IMR-90 (cell line): ENCODE measurements around the gene POU3F2. TPM values are rescaled to one million over a fixed set of nuclear protein-coding genes. Genes with fewer than 3 reads are reported as not detected.

Experiments used
- ATAC-seq: fragments of 200-7000 bp; cut with Tn5 transposase; 2 replicates; pipeline ENCODE4 v1.9.1; 2020; ENCODE audit warnings: low read depth, mild to moderate bottlenecking, moderate library complexity
- BruUV-seq: library from RNA; stranded (reverse); fragments of 400-500 nt; replicated peaks from 2 replicates; lab custom pipeline; 2021; lab: Mats Ljungman, UMichigan
- CTCF ChIA-PET: fragments of 300-600 bp; formaldehyde crosslinking; extraction: SDS; loops from one replicate; lab custom pipeline; 2021; ENCODE audit warnings: antibody characterized with exemption; lab: Yijun Ruan, JAX
- POLR2A ChIA-PET: fragments of 300-600 bp; sonication (Branson Sonifier 250); formaldehyde crosslinking; loops from one replicate; lab custom pipeline; 2022; ENCODE audit warnings: antibody characterized with exemption; ENCODE audit not compliant: unreplicated experiment; lab: Charles Lee
- DNase-seq: peaks from one replicate; pipeline ENCODE4 v3.0.0; 2013
- H2AFZ ChIP-seq: replicated peaks from 2 replicates; pipeline ENCODE3; 2013; ENCODE audit warnings: low read length, mild to moderate bottlenecking; ENCODE audit not compliant: poor library complexity
- H2AK5ac ChIP-seq: 2 replicates; pipeline ENCODE4 v1.6.1; 2013; ENCODE audit warnings: low read depth, low read length, inconsistent platforms
- H2AK9ac ChIP-seq: replicated peaks from 2 replicates; pipeline ENCODE3; 2013; ENCODE audit warnings: mild to moderate bottlenecking, low read depth, low read length, moderate library complexity; ENCODE audit not compliant: poor library complexity
- H2BK120ac ChIP-seq: 2 replicates; pipeline ENCODE4 v1.6.1; 2013; ENCODE audit warnings: low read depth, low read length, inconsistent platforms
- H2BK15ac ChIP-seq: 3 replicates; pipeline ENCODE4 v1.6.1; 2013; ENCODE audit warnings: low read depth, low read length, inconsistent platforms
- H2BK20ac ChIP-seq: 2 replicates; pipeline ENCODE4 v1.6.1; 2013; ENCODE audit warnings: low read depth, mild to moderate bottlenecking, inconsistent platforms, low read length, moderate library complexity
- H2BK5ac ChIP-seq: 2 replicates; pipeline ENCODE4 v1.6.1; 2013; ENCODE audit warnings: mild to moderate bottlenecking, low read depth, low read length, inconsistent platforms; ENCODE audit not compliant: poor library complexity, severe bottlenecking
- H3K14ac ChIP-seq: replicated peaks from 2 replicates; pipeline ENCODE4 v1.6.1; 2013; ENCODE audit warnings: low read depth, low read length, inconsistent platforms
- H3K18ac ChIP-seq: 2 replicates; pipeline ENCODE4 v1.6.1; 2013; ENCODE audit warnings: low read depth, low read length, control low read depth
- H3K23ac ChIP-seq: 2 replicates; pipeline ENCODE4 v1.6.1; 2013; ENCODE audit warnings: low read depth, low read length, inconsistent platforms
- H3K27ac ChIP-seq: 2 replicates; pipeline ENCODE4 v1.5.1; 2013; ENCODE audit warnings: mild to moderate bottlenecking, control low read depth, low read length; ENCODE audit not compliant: insufficient read depth
- H3K27me3 ChIP-seq: 2 replicates; pipeline ENCODE4 v1.6.1; 2013; ENCODE audit warnings: low read length; ENCODE audit not compliant: control insufficient read depth, insufficient read depth
- H3K36me3 ChIP-seq: 2 replicates; pipeline ENCODE4 v1.6.1; 2013; ENCODE audit warnings: low read length, mixed read lengths; ENCODE audit not compliant: control insufficient read depth, insufficient read depth
- H3K4ac ChIP-seq: 2 replicates; pipeline ENCODE4 v1.6.1; 2013; ENCODE audit warnings: low read depth, low read length, inconsistent platforms
- H3K4me1 ChIP-seq: 2 replicates; pipeline ENCODE4 v1.6.1; 2013; ENCODE audit warnings: low read length, mixed read lengths; ENCODE audit not compliant: control insufficient read depth, insufficient read depth
- H3K4me2 ChIP-seq: 2 replicates; pipeline ENCODE4 v1.6.1; 2013; ENCODE audit warnings: low read depth, mild to moderate bottlenecking, control low read depth, low read length, moderate library complexity
- H3K4me3 ChIP-seq: 2 replicates; pipeline ENCODE4 v1.5.1; 2013; ENCODE audit warnings: low read depth, mild to moderate bottlenecking, control low read depth, low read length, moderate library complexity; ENCODE audit not compliant: insufficient read depth
- H3K56ac ChIP-seq: 2 replicates; pipeline ENCODE4 v1.6.1; 2013; ENCODE audit warnings: low read length, inconsistent platforms; ENCODE audit not compliant: insufficient read depth; ENCODE audit errors: extremely low read depth
- H3K79me1 ChIP-seq, 2 experiments: 2 replicates each; pipeline ENCODE4 v1.6.1; 2013; ENCODE audit warnings: low read length in 2 of 2, inconsistent platforms in 1 of 2, low read depth in 1 of 2
- H3K9ac ChIP-seq: 2 replicates; pipeline ENCODE4 v1.6.1; 2013; ENCODE audit warnings: low read depth, low read length, control low read depth
- H3K9me1 ChIP-seq: 2 replicates; pipeline ENCODE4 v1.6.1; 2013; ENCODE audit warnings: low read length, inconsistent platforms; ENCODE audit not compliant: insufficient read depth
- H3K9me3 ChIP-seq: 2 replicates; pipeline ENCODE4 v1.6.1; 2013; ENCODE audit warnings: low read length; ENCODE audit not compliant: control insufficient read depth, insufficient read depth
- H4K20me1 ChIP-seq: 2 replicates; pipeline ENCODE4 v1.6.1; 2013; ENCODE audit warnings: low read length, inconsistent platforms; ENCODE audit not compliant: insufficient read depth
- H4K5ac ChIP-seq: 2 replicates; pipeline ENCODE4 v1.6.1; 2013; ENCODE audit warnings: mild to moderate bottlenecking, low read depth, low read length, control low read depth
- H4K8ac ChIP-seq, 2 experiments: 2 replicates each; pipeline ENCODE4 v1.6.1; 2013; ENCODE audit warnings: low read depth in 2 of 2, low read length in 2 of 2, control low read depth in 1 of 2, inconsistent platforms in 1 of 2
- H4K91ac ChIP-seq: 2 replicates; pipeline ENCODE4 v1.6.1; 2013; ENCODE audit warnings: low read depth, low read length, inconsistent platforms; ENCODE audit not compliant: insufficient read depth
- BHLHE40 ChIP-seq: fragments of 150-350 bp; IDR thresholded peaks from 2 replicates; pipeline ENCODE4 v1.6.1; 2016; ENCODE audit warnings: mild to moderate bottlenecking, low read depth, low read length
- CEBPB ChIP-seq: IDR thresholded peaks from 2 replicates; pipeline ENCODE4 v1.6.1; 2012; ENCODE audit warnings: low read depth, low read length, improper control_type of control experiment
- CHD1 ChIP-seq: IDR thresholded peaks from 2 replicates; pipeline ENCODE4 v1.6.1; 2012; ENCODE audit warnings: low read depth, low read length, improper control_type of control experiment
- CTCF ChIP-seq: conservative IDR thresholded peaks from 2 replicates; pipeline ENCODE4 v1.5.1; 2012; ENCODE audit warnings: mild to moderate bottlenecking, low read depth, low read length, improper control_type of control experiment
- ELK1 ChIP-seq: fragments of 150-350 bp; IDR thresholded peaks from 2 replicates; pipeline ENCODE4 v1.6.1; 2016; ENCODE audit warnings: low read depth, mild to moderate bottlenecking, low read length, moderate library complexity, borderline replicate concordance
- FOS ChIP-seq: fragments of 150-350 bp; IDR thresholded peaks from 2 replicates; pipeline ENCODE4 v1.6.1; 2016; ENCODE audit warnings: low read depth, low read length
- MAFK ChIP-seq: IDR thresholded peaks from 2 replicates; pipeline ENCODE4 v1.6.1; 2012; ENCODE audit warnings: low read depth, low read length, improper control_type of control experiment
- MAZ ChIP-seq: IDR thresholded peaks from 2 replicates; pipeline ENCODE4 v1.6.1; 2012; ENCODE audit warnings: low read depth, mild to moderate bottlenecking, low read length, improper control_type of control experiment, moderate library complexity, borderline replicate concordance
- MXI1 ChIP-seq: IDR thresholded peaks from 2 replicates; pipeline ENCODE4 v1.6.1; 2012; ENCODE audit warnings: low read depth, mild to moderate bottlenecking, low read length, moderate library complexity, borderline replicate concordance
- NFE2L2 ChIP-seq: fragments of 150-350 bp; IDR thresholded peaks from 2 replicates; pipeline ENCODE4 v1.6.1; 2016; ENCODE audit warnings: low read depth, mild to moderate bottlenecking, low read length
- POLR2A ChIP-seq: IDR thresholded peaks from 2 replicates; pipeline ENCODE4 v1.6.1; 2012; ENCODE audit warnings: mild to moderate bottlenecking, low read depth, low read length
- RAD21 ChIP-seq: IDR thresholded peaks from 2 replicates; pipeline ENCODE4 v1.6.1; 2012; ENCODE audit warnings: low read length, improper control_type of control experiment
- RCOR1 ChIP-seq: IDR thresholded peaks from 2 replicates; pipeline ENCODE4 v1.6.1; 2012; ENCODE audit warnings: mild to moderate bottlenecking, low read length, improper control_type of control experiment; ENCODE audit not compliant: insufficient replicate concordance
- RFX5 ChIP-seq: IDR thresholded peaks from 2 replicates; pipeline ENCODE4 v1.8.0; 2012; ENCODE audit warnings: low read depth, mild to moderate bottlenecking, low read length, moderate library complexity
- USF2 ChIP-seq: fragments of 150-350 bp; IDR thresholded peaks from 2 replicates; pipeline ENCODE4 v1.6.1; 2017; ENCODE audit warnings: mild to moderate bottlenecking, antibody characterized with exemption, low read length, low read depth
- WGBS, 2 experiments: methylation state at CpG; one replicate each; pipeline versions ENCODE4 v1.1.5 to v1.1.7; 2013; ENCODE audit warnings: missing lambda C conversion rate in 2 of 2; ENCODE audit not compliant: insufficient read length in 1 of 2; ENCODE audit errors: extremely low coverage in 2 of 2; 5-methylcytosine and 5-hydroxymethylcytosine counted together
- dilution Hi-C: fragments of 300-500 bp; cut with HindIII; formaldehyde crosslinking; loops from one replicate; pipeline ENCODE4 v1.14.3; 2018; ENCODE audit warnings: low sequenced_read_pairs; ENCODE audit not compliant: unreplicated experiment
- in situ Hi-C: fragments of 300-500 bp; cut with MboI; formaldehyde crosslinking; loops from 3 replicates; pipeline ENCODE4 v1.14.3; 2019; ENCODE audit warnings: low sequenced_read_pairs, inconsistent platforms, mixed read lengths
- intact Hi-C: fragments of 100-400 bp; cut with micrococcal nuclease; formaldehyde crosslinking; loops from 2 replicates; pipeline ENCODE4 v1.10.0; 2022
- polyA plus RNA-seq, 3 experiments: library from polyadenylated mRNA; depleted of rRNA; stranded (reverse); fragments of >200 nt; gene quantifications; 2 replicates each; pipeline ENCODE4 v1.2.3, GENCODE V29; 2012; ENCODE audit warnings: low replicate concordance in 1 of 3
- total RNA-seq: library from RNA; depleted of rRNA; stranded (reverse); fragments of >200 nt; gene quantifications from 2 replicates; pipeline ENCODE4 v1.2.3, GENCODE V29; 2012

POU3F2 gene
- total and polyA plus RNA-seq, 2 of the 4 experiments (the other 2 are of a cell fraction), result not detected

GRCh38 chr6:98824902-98825599 is 9.3 kb upstream of the POU3F2 start:
- Histone ChIP-seq H2BK15ac (no peak overlapping the region), H2AFZ (no peak overlapping the region), H3K4me3 (no peak overlapping the region), H4K91ac (no peak overlapping the region), H2AK5ac (no peak overlapping the region), H2BK120ac (no peak overlapping the region), H3K27ac (no peak overlapping the region), H2BK20ac (no peak overlapping the region), H3K27me3 (peaks cover 65% of the 10 kb centered on the region), H3K14ac (no peak overlapping the region), H3K4me1 (no peaks in the 10 kb centered on the region), H3K56ac (no peak overlapping the region), H3K9me1 (no peaks in the 10 kb centered on the region), H2BK5ac (no peak overlapping the region), H3K9ac (no peak overlapping the region), H2AK9ac (no peak overlapping the region), H4K20me1 (no peaks in the 10 kb centered on the region), H3K18ac (no peak overlapping the region), H3K4ac (no peak overlapping the region), H4K5ac (no peak overlapping the region), H3K36me3 (no peaks in the 10 kb centered on the region), H3K9me3 (no peaks in the 10 kb centered on the region), H3K4me2 (no peak overlapping the region), H4K8ac (no peak overlapping the region), H3K23ac (no peak overlapping the region), H3K79me1 (no peaks in the 10 kb centered on the region)
- POLR2A ChIA-PET, result no interaction called here
- dilution Hi-C loops (no loop called here), intact Hi-C loops (no loop called here), in situ Hi-C loops (no loop called here)
- BruUV-seq, result no TSS peak
- ATAC-seq (no peak), DNase-seq (no peak)
- CTCF ChIA-PET, result no interaction called here
- 3% methylated on average over 10 of the region's 32 CpGs; no CpG with 5 or more reads in 1 of the 2 experiments for WGBS, 2 experiments
- TF ChIP-seq NFE2L2 (no peak), CTCF (no peak), CHD1 (no peak), CEBPB (no peak), MAZ (no peak), RCOR1 (no peak), RAD21 (no peak), BHLHE40 (no peak), RFX5 (no peak), USF2 (no peak), FOS (no peak), ELK1 (no peak), MAFK (no peak), MXI1 (no peak), POLR2A (no peak)
